ENCODE measurements around the gene COQ10B. TPM values are rescaled to one million over a fixed set of nuclear protein-coding genes. Genes with fewer than 3 reads are reported as not detected.

Gene COQ10B
- total RNA-seq = 37.9 and 42.3 TPM in 2 replicates

GRCh38 chr2:197453123-197453913 lies at the start of gene COQ10B:
TSS of gene COQ10B (plus strand) at chr2:197453552. CDS start at chr2:197453561, 9 bp downstream.

GRCh38 chr2:197434541-197435513 lies 18.5 kb upstream of the COQ10B start, which contains the start of gene SF3B1:
TSS of gene SF3B1 (minus strand) at chr2:197435028. CDS start at chr2:197434999, 29 bp downstream.

GRCh38 chr2:197499594-197500502 lies 46.5 kb downstream of the COQ10B start, which contains the start of the genes HSPD1 and HSPE1:
TSS of gene HSPD1 (minus strand) at chr2:197499840. CDS start at chr2:197498848, 992 bp downstream.
TSS of gene HSPE1 (plus strand) at chr2:197500379. CDS start at chr2:197500437, 58 bp downstream.

GRCh38 chr2:197515739-197516392 lies 62.5 kb downstream of the COQ10B start, which contains the start of gene MOB4:
TSS of gene MOB4 (plus strand) at chr2:197516066. CDS start at chr2:197516087, 21 bp downstream.

Other genes starting within 250 kb of the COQ10B start
- gene ANKRD44, start 142.8 kb upstream of the COQ10B start, total RNA-seq = 8.0 and 8.3 TPM in 2 replicates
- gene SF3B1, start 18.5 kb upstream of the COQ10B start, total RNA-seq = 180 and 289 TPM in 2 replicates
- 208 and 230 TPM in 2 replicates for gene HSPD1, start 46.3 kb downstream of the COQ10B start, total RNA-seq
- gene HSPE1, start 46.8 kb downstream of the COQ10B start, total RNA-seq = 47.1 and 139 TPM in 2 replicates
- 24.8 and 31.1 TPM in 2 replicates for gene MOB4, start 62.5 kb downstream of the COQ10B start, total RNA-seq
- 3.6 and 4.0 TPM in 2 replicates for gene RFTN2, start 222.0 kb downstream of the COQ10B start, total RNA-seq